Heart left ventricle (tissue), 16 donors: Measurements from ENCODE around the gene UBE2E2. TPM values are rescaled to one million over a fixed set of nuclear protein-coding genes. Genes with fewer than 3 reads are reported as not detected.

Experiments
- ATAC-seq, 4 donors: fragments of 200-7000 bp; cut with Tn5 transposase; one replicate each; pipeline ENCODE4 v1.9.1; 2020 to 2022; ENCODE audit warnings: moderate library complexity in 4 of 4, mild to moderate bottlenecking in 3 of 4, moderate number of reproducible peaks in 1 of 4
- DNase-seq, 5 donors: peaks; one replicate each; pipeline ENCODE4 v3.0.0-alpha.2; 2020
- H3K27ac ChIP-seq, 12 donors: fragments of 200-600 bp; sonication (generic) in 4 of 12; one replicate each; pipeline versions ENCODE4 v1.5.0 to v1.8.0; 2016 to 2022; ENCODE audit warnings: mild to moderate bottlenecking in 2 of 12
- H3K27me3 ChIP-seq, 9 donors: fragments of 200-600 bp; sonication (generic) in 2 of 9; one replicate each; pipeline versions ENCODE4 v1.5.1 to v1.8.0; 2016 to 2022; ENCODE audit warnings: mild to moderate bottlenecking in 3 of 9
- H3K36me3 ChIP-seq, 9 donors: fragments of 200-600 bp; sonication (generic) in 2 of 9; one replicate each; pipeline versions ENCODE4 v1.5.0 to v1.8.0; 2018 to 2022; ENCODE audit warnings: mild to moderate bottlenecking in 2 of 9
- H3K4me1 ChIP-seq, 12 donors: fragments of 200-600 bp; sonication (generic) in 4 of 12; one replicate each; pipeline versions ENCODE4 v1.5.0 to v1.8.0; 2016 to 2022; ENCODE audit warnings: mild to moderate bottlenecking in 3 of 12
- H3K4me3 ChIP-seq, 12 donors: fragments of 200-600 bp; sonication (generic) in 4 of 12; one replicate each; pipeline versions ENCODE4 v1.5.0 to v1.8.0; 2017 to 2022; ENCODE audit warnings: mild to moderate bottlenecking in 9 of 12, moderate library complexity in 4 of 12
- H3K9me3 ChIP-seq, 12 donors: fragments of 200-600 bp; sonication (generic) in 4 of 12; one replicate each; pipeline versions ENCODE4 v1.5.0 to v1.8.0; 2016 to 2022; ENCODE audit warnings: mild to moderate bottlenecking in 1 of 12
- POLR2A ChIP-seq, 2 donors: fragments of 450-650 bp; IDR thresholded peaks; one replicate each; pipeline ENCODE4 v1.6.1; 2017; ENCODE audit warnings: antibody characterized with exemption in 2 of 2, mild to moderate bottlenecking in 2 of 2, moderate library complexity in 2 of 2
- WGBS, 4 donors: extraction: QIAGEN DNeasy Blood & Tissue Kit in 2 of 4; methylation state at CpG; one replicate each; pipeline versions ENCODE4 v1.1.5 to v1.1.7; 2013 to 2018; 5-methylcytosine and 5-hydroxymethylcytosine counted together
- intact Hi-C, 10 donors: fragments of 100-400 bp; cut with DNase I; formaldehyde crosslinking; loops; one replicate each; pipeline versions ENCODE4 v1.11.1 to v1.14.2; 2022
- polyA plus RNA-seq, 2 donors: library from polyadenylated mRNA; stranded (reverse); fragments of 200-250 nt; gene quantifications; one replicate each; pipeline ENCODE4 v1.2.3, GENCODE V29; 2013
- total RNA-seq, 9 donors: library from RNA; depleted of rRNA in 2 of 9; stranded (reverse); fragments of >200 nt in 2 of 9; fragmentation: NEBNext Ultra II Directional in 3 of 9; extraction: Animal tissue kit (Norgen Biotek cat#: 25700) in 3 of 9; gene quantifications; one replicate each; pipeline versions ENCODE4 v1.1.0 to v1.2.4, GENCODE V29; 2016 to 2023
- TF ChIP-seq, protein P1 (sequence below), 12 donors: fragments of 200-600 bp; sonication (generic) in 4 of 12; IDR thresholded peaks; one replicate each; pipeline versions ENCODE4 v1.5.0 to v1.8.0; 2018 to 2022; ENCODE audit warnings: antibody characterized with exemption in 12 of 12, mild to moderate bottlenecking in 5 of 12
- donor health status: ischemic (EF 13 %, LVEDD 7.1; RV severe dilation, severe dysfunction).
- donor health status: healthy with polysubstance abuse.
- donor health status: DM: no; HTN: yes; CAD: no.
- donor health status: DM: no; HTN: no; CAD: no.
- donor health status: ischemic (EF 25% LVEDD 6.9; RV normal size, moderate dysfunction).
- donor health status: ischemic (EF 25% LVEDD 5.7; RV mildly dilated, moderate dysfunction).
- donor health status: healthy.
- donor health status: DM: yes; HTN: yes; CAD: no.
- donor health status: ischemic (EF 35%, LVEDD 5.7; RV mildly dilated, moderate dysfunction).
- donor health status: nonischemic (EF 11% LVEDD 7.7; RV severe dilation, severe dysfunction).
- donor health status: DM: yes; HTN: yes; CAD: no.
- donor health status: PGD.
- donor health status: ischemic (EF 29% LVEDD 5.4; RV normal size, mild dysfunction).
- donor health status: nonischemic (EF 23%, LVEDD 6.1; RV moderate dilation, normal function).

The UBE2E2 gene
- total and polyA plus RNA-seq, 11 donors: 21.9 to 63.9 (median 50.8) TPM

DNA sequence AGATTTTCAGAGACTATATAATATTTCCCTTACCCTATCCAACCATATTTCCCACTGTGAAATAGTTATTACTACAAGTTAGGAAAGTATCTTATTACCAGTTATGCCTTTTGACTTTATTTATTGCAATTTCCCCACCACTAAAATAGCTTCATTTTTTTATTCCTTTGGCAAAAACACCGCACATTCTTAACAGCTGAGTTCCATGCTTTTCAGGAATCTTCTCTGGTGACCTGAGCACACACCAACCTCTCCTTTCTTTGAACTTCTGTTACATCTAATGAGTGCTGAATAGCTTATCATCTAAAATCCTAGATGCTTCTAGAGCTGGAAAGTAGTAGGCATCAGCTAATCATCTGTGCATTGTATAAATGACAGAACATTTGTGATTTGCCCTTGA, 99.1 kb downstream of the UBE2E2 start:
- WGBS, 4 donors: 84 to 93% (median 90%) methylated on average over 1 of the region's 1 CpG
- DNase-seq: no peak
- Histone ChIP-seq H3K27me3 (no peaks in the 10 kb centered on the region), H3K27ac (no peak overlapping the region), H3K4me3 (no peak overlapping the region), H3K4me1 (peaks cover 0 to 42% (median 15%) of the 10 kb centered on the region in 12 donors), H3K9me3 (peaks cover 0 to 2% (median 0%) of the 10 kb centered on the region in 12 donors), H3K36me3 (no peaks in the 10 kb centered on the region)
- intact Hi-C loops: no loop called here
- TF ChIP-seq, protein P1, sequence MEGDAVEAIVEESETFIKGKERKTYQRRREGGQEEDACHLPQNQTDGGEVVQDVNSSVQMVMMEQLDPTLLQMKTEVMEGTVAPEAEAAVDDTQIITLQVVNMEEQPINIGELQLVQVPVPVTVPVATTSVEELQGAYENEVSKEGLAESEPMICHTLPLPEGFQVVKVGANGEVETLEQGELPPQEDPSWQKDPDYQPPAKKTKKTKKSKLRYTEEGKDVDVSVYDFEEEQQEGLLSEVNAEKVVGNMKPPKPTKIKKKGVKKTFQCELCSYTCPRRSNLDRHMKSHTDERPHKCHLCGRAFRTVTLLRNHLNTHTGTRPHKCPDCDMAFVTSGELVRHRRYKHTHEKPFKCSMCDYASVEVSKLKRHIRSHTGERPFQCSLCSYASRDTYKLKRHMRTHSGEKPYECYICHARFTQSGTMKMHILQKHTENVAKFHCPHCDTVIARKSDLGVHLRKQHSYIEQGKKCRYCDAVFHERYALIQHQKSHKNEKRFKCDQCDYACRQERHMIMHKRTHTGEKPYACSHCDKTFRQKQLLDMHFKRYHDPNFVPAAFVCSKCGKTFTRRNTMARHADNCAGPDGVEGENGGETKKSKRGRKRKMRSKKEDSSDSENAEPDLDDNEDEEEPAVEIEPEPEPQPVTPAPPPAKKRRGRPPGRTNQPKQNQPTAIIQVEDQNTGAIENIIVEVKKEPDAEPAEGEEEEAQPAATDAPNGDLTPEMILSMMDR (IDR thresholded peaks at IDR 0.05): no peak
- no peak for TF ChIP-seq POLR2A (IDR thresholded peaks at IDR 0.05)
- ATAC-seq: no peak

DNA sequence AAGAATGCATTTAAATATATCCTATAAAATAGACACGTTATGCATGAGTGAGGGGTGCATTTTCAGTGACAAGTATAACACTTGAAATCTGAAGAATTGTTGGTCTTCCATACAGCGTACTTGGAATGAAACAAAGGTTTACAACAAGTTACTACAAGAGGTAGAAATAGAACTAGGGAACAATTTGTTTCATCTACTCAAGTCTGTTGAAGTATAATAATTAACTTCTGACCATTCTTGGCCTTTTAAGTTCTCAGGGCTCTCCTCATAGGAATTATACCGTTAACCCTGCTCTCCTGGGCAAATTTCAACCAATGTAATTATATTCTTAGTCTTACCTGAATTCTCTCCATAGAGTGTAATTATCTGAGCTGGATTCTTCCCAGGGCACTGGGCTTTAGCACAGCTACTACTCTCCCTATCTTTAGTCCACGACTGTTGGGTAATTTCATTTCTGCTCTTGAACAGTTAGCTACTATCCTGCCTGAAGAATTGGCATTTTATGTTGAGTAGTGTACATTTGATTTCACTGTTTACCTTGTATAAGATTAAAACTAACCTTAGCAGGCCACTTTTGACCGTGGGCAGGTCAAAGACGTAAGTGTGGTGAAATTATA, 100.6 kb downstream of the UBE2E2 start:
- ATAC-seq: peak; percentile 58 to 77 (median 70)
- H3K27ac ChIP-seq: no peak overlapping the region
- intact Hi-C loops: no loop called here

DNA sequence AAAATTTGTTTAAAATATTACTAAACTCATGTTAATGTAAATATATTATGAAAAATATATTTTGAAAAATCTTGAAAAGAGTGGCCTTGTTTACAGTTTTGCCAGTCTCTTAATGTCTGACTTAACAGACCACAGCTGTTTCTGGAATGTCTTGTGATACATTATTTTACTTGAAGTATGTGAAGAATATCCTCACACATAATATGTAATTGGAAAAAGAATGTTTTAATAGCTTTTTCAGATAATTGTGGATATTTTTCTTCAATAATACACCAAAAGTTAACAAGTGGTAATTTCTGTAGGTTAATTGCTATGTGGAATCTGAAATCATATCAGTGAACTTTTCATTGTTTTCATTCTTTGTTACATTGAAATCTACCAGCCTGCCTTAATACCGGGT, 101.3 kb downstream of the UBE2E2 start:
- WGBS, 4 donors: 64 to 74% (median 68%) methylated on average over 1 of the region's 1 CpG
- intact Hi-C loops: no loop called here
- Histone ChIP-seq H3K4me1 (peaks cover 0 to 42% (median 15%) of the 10 kb centered on the region in 12 donors), H3K27me3 (no peaks in the 10 kb centered on the region), H3K36me3 (no peaks in the 10 kb centered on the region), H3K27ac (no peak overlapping the region), H3K4me3 (no peak overlapping the region), H3K9me3 (no peaks in the 10 kb centered on the region)
- ATAC-seq (no peak), DNase-seq (no peak)
- TF ChIP-seq, protein P1 (IDR thresholded peaks at IDR 0.05): no peak
- TF ChIP-seq POLR2A (IDR thresholded peaks at IDR 0.05): no peak

More for the DNA sequence above, 100.6 kb downstream of the UBE2E2 start:
- Histone ChIP-seq H3K4me1 (peaks cover 0 to 42% (median 15%) of the 10 kb centered on the region in 12 donors), H3K36me3 (no peaks in the 10 kb centered on the region), H3K27me3 (no peaks in the 10 kb centered on the region), H3K9me3 (no peaks in the 10 kb centered on the region), H3K4me3 (no peak overlapping the region)
- TF ChIP-seq, protein P1 (IDR thresholded peaks at IDR 0.05): no peak
- no peak for TF ChIP-seq POLR2A (IDR thresholded peaks at IDR 0.05)
- no peak for DNase-seq
- 70 to 77% (median 73%) methylated on average over 6 of the region's 6 CpGs for WGBS, 4 donors

DNA sequence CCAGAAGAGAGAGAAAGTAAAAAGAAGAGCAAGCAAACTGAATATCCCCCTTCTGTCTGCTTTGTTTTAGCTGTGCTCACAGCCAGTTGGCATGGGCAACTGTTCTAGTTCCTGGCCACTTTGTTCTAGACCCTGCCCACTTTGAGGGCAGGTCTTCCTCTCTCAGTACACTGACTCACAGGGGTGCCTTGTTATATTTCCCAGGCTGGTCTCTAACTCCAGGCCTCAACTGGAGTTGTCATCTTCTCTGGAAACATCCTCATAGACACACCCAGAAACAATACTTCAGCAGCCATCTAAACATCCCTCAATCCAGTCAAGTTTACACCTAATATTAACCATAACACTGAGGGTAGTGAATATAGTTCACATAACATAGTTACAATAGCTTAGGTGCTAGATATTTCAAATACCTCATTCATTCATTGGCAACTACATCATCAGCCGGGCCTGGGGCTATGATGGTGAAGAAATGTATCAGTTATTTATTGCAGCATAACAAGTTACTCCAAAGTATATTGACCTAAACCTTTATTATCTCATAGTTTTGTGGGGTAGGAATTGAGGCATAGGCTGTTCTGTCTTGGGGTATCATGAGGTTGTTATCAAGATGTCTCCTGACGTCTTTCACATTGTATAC, 106.0 kb downstream of the UBE2E2 start:
- intact Hi-C loops: no loop called here
- ATAC-seq: no peak
- no peak for DNase-seq
- Histone ChIP-seq H3K27ac (no peak overlapping the region), H3K27me3 (no peaks in the 10 kb centered on the region), H3K4me1 (peaks cover 0 to 23% (median 8%) of the 10 kb centered on the region in 12 donors), H3K36me3 (no peaks in the 10 kb centered on the region), H3K4me3 (no peak overlapping the region), H3K9me3 (no peaks in the 10 kb centered on the region)
- TF ChIP-seq, protein P1 (IDR thresholded peaks at IDR 0.05): no peak
- no peak for TF ChIP-seq POLR2A (IDR thresholded peaks at IDR 0.05)
- 94 to 100% (median 96%) methylated on average over 2 of the region's 2 CpGs for WGBS, 4 donors
